ENCODE measurements around the gene SECISBP2. TPM values are rescaled to one million over a fixed set of nuclear protein-coding genes. Genes with fewer than 3 reads are reported as not detected.

Gene SECISBP2
- total RNA-seq (2022; extraction: Qiagen RNA extraction; ENCODE audit: low read depth) = 17.1 to 21.0 TPM (median 19.8 TPM) in 5 replicates

GRCh38 chr9:89318123-89319014 lies at the start of gene SECISBP2:
SECISBP2 (plus strand) TSS chr9:89318500; CDS start chr9:89318577, 77 bp downstream.

GRCh38 chr9:89310475-89311345 lies 7.6 kb upstream of the SECISBP2 start, which contains the start of gene CKS2:
CKS2 (plus strand) TSS chr9:89311195; CDS start chr9:89311293, 98 bp downstream.

Other genes with a start within 250 kb of the SECISBP2 start
- 0.19 to 0.59 TPM (median 0.27 TPM) in 5 replicates for gene SHC3, start 139.7 kb upstream of the SECISBP2 start, total RNA-seq (2022; extraction: Qiagen RNA extraction; ENCODE audit: low read depth)
- 362 to 446 TPM (median 374 TPM) in 5 replicates for gene CKS2, start 7.3 kb upstream of the SECISBP2 start, total RNA-seq (2022; extraction: Qiagen RNA extraction; ENCODE audit: low read depth)
- 3.9 to 5.7 TPM (median 5.1 TPM) in 5 replicates for gene SEMA4D, start 179.6 kb downstream of the SECISBP2 start, total RNA-seq (2022; extraction: Qiagen RNA extraction; ENCODE audit: low read depth)

Data from A549 treated with GW870086 at 1 μM for 4 hours (cell line).